Osteocyte (in vitro differentiated cells): Measurements from ENCODE around the gene CRYM. TPM values are rescaled to one million over a fixed set of nuclear protein-coding genes. Genes with fewer than 3 reads are reported as not detected.
"Not testable (repeated sequence)": the region's sequence is repeated elsewhere in the genome, so short reads cannot be mapped to it uniquely, and the experiment has no call there.

Source experiments
- DNase-seq: peaks from one replicate; pipeline ENCODE4 v3.0.0; 2021; ENCODE audit warnings: mixed read lengths; ENCODE audit not compliant: unreplicated experiment; ENCODE audit errors: extremely low spot score
- H3K27ac Mint-ChIP-seq: one replicate; pipeline ENCODE4 v1.8.0; 2021; ENCODE audit warnings: mild to moderate bottlenecking, mixed read lengths; ENCODE audit not compliant: unreplicated experiment
- H3K27me3 Mint-ChIP-seq: one replicate; pipeline ENCODE4 v1.8.0; 2021; ENCODE audit warnings: mixed read lengths; ENCODE audit not compliant: unreplicated experiment
- H3K36me3 Mint-ChIP-seq: one replicate; pipeline ENCODE4 v1.8.0; 2021; ENCODE audit warnings: mixed read lengths; ENCODE audit not compliant: unreplicated experiment
- H3K4me1 Mint-ChIP-seq: one replicate; pipeline ENCODE4 v1.8.0; 2021; ENCODE audit warnings: mixed read lengths; ENCODE audit not compliant: unreplicated experiment
- H3K4me3 Mint-ChIP-seq: one replicate; pipeline ENCODE4 v1.8.0; 2021; ENCODE audit warnings: mild to moderate bottlenecking, moderate library complexity, mixed read lengths; ENCODE audit not compliant: unreplicated experiment
- H3K9me3 Mint-ChIP-seq: one replicate; pipeline ENCODE4 v1.8.0; 2021; ENCODE audit warnings: mixed read lengths; ENCODE audit not compliant: unreplicated experiment
- CTCF ChIP-seq: fragments of 200-600 bp; sonication (generic); IDR thresholded peaks from 2 replicates; pipeline ENCODE4 v1.5.0; 2021; ENCODE audit warnings: antibody characterized with exemption, mild to moderate bottlenecking, moderate library complexity
- long read RNA-seq: library from polyadenylated mRNA; unstranded; transcript quantifications from one replicate; pipeline ENCODE4 v2.0.0, GENCODE V29; 2021
- total RNA-seq: library from RNA; stranded (reverse); gene quantifications from 2 replicates; pipeline ENCODE4 v1.2.1, GENCODE V29; 2021

The CRYM gene
- total RNA-seq: not detected in 2 replicates
- long read RNA-seq: 0 reads

GRCh38 chr16:21277927-21278706, at the start of gene CRYM:
Gene CRYM, minus strand, starts transcription at chr16:21278290. Its CDS starts 39 bp downstream, at chr16:21278251.
- no peak within 1 kb of the TSS for H3K27ac Mint-ChIP-seq
- peak within 1 kb of the TSS; percentile 55 for H3K4me3 Mint-ChIP-seq
- TF ChIP-seq CTCF: peak; percentile 81
- peak; percentile 85 for DNase-seq
- no peaks in the 10 kb centered on the region for H3K9me3 Mint-ChIP-seq
- peaks cover 85% of the 10 kb centered on the region for H3K27me3 Mint-ChIP-seq
- no peaks in the 10 kb centered on the region for H3K36me3 Mint-ChIP-seq
- peaks cover 5% of the 10 kb centered on the region for H3K4me1 Mint-ChIP-seq

DNA sequence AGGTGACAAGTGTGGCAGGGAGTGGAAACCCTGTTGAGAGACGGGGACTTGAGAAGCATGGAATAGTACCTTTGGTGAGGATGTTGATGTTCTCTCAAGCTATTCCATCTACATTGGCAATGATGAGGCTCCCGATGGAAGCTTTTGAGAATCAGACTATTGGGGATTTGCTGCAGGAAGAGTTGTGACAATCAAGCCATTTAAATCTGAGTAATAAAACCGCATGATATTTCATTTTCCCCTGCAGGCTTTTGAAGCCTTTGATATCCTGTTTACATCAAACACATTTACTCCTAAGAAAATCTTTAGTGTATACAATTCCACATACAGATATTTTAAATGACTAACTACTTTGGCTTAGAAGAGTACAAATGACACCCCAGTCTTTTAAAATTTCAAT, 49.0 kb upstream of the CRYM start:
- Mint-ChIP-seq H3K9me3 (peaks cover 7% of the 10 kb centered on the region), H3K27ac (no peak overlapping the region), H3K36me3 (peaks cover 4% of the 10 kb centered on the region), H3K4me1 (no peaks in the 10 kb centered on the region), H3K4me3 (no peak overlapping the region), H3K27me3 (peaks cover 17% of the 10 kb centered on the region)
- DNase-seq: no peak
- TF ChIP-seq CTCF: no peak

GRCh38 chr16:21326459-21326858, 48.4 kb upstream of the CRYM start:
- peaks cover 15% of the 10 kb centered on the region for H3K27me3 Mint-ChIP-seq
- H3K9me3 Mint-ChIP-seq: peaks cover 7% of the 10 kb centered on the region
- peaks cover 4% of the 10 kb centered on the region for H3K36me3 Mint-ChIP-seq
- H3K4me3 Mint-ChIP-seq: no peak overlapping the region
- DNase-seq: no peak
- TF ChIP-seq CTCF: no peak
- H3K4me1 Mint-ChIP-seq: no peaks in the 10 kb centered on the region
- H3K27ac Mint-ChIP-seq: no peak overlapping the region

DNA sequence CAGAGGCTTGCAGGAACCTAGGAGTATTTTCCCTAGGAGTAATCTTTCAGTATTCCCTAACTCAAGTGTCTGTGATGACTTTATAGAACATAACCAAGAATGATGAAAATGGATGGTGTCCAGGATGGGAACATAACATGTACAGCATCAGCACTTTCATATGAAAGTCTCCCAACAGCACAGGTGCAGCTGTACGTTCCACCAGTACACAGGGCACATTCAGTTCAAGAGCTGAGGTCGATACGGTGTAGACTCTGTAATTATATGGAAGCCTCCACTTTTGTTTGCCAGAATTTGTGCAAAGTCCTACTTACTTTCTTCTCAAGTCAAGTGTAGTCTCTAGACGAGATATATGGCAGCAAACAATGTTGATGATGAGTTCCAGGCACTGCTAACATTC, 46.2 kb upstream of the CRYM start:
- no peak overlapping the region for H3K4me3 Mint-ChIP-seq
- no peak for TF ChIP-seq CTCF
- DNase-seq: no peak
- H3K36me3 Mint-ChIP-seq: peaks cover 6% of the 10 kb centered on the region
- H3K9me3 Mint-ChIP-seq: peaks cover 7% of the 10 kb centered on the region
- no peaks in the 10 kb centered on the region for H3K4me1 Mint-ChIP-seq
- H3K27me3 Mint-ChIP-seq: peaks cover 8% of the 10 kb centered on the region
- no peak overlapping the region for H3K27ac Mint-ChIP-seq

GRCh38 chr16:21322251-21322650, 44.2 kb upstream of the CRYM start:
- H3K4me1 Mint-ChIP-seq, H3K27me3 Mint-ChIP-seq, DNase-seq, H3K4me3 Mint-ChIP-seq, H3K27ac Mint-ChIP-seq, H3K36me3 Mint-ChIP-seq, H3K9me3 Mint-ChIP-seq: not testable (repeated sequence)
